GM18498 (cell line): Measurements from ENCODE around the gene TMEM248.
"Not testable (repeated sequence)": the region's sequence is repeated elsewhere in the genome, so short reads cannot be mapped to it uniquely, and the experiment has no call there.

Experiments used
- ATAC-seq: cut with Tn5 transposase; IDR thresholded peaks from one replicate; pipeline ENCODE4 v1.9.1; 2021; ENCODE audit warnings: mild to moderate bottlenecking, moderate library complexity; ENCODE audit not compliant: unreplicated experiment

TMEM248 gene

GRCh38 chr7:66995050-66995776 lies 74.2 kb downstream of the TMEM248 start, which contains the start of gene SBDS:
SBDS (minus strand) TSS chr7:66995586; CDS start chr7:66995417, 169 bp downstream.
- ATAC-seq = peak; percentile 69

- peak; percentile 84 for ATAC-seq
Measured at GRCh38 chr7:66996444-66997191, 75.6 kb downstream of the TMEM248 start, which contains the start of gene TYW1. TYW1 (plus strand) TSS chr7:66996833; CDS start chr7:66996979, 146 bp downstream.

GRCh38 chr7:67000601-67001258 lies 79.7 kb downstream of the TMEM248 start:
- not testable (repeated sequence) for ATAC-seq

GRCh38 chr7:67004145-67004544 lies 83.1 kb downstream of the TMEM248 start:
- not testable (repeated sequence) for ATAC-seq

- no peak for ATAC-seq
Measured at GRCh38 chr7:67006965-67007364, 85.9 kb downstream of the TMEM248 start.
